Neural progenitor cell (in vitro differentiated cells): ENCODE results near the gene HIBADH.

Experiments used
- EZH2 ChIP-seq: fragments of 200-600 bp; sonication (generic); IDR thresholded peaks from 2 replicates; pipeline ENCODE4 v1.6.1; 2017; ENCODE audit warnings: antibody characterized with exemption, mild to moderate bottlenecking, moderate library complexity
- EZH2phosphoT487 ChIP-seq: fragments of 200-600 bp; sonication (generic); IDR thresholded peaks from 2 replicates; pipeline ENCODE4 v1.6.1; 2017; ENCODE audit warnings: antibody characterized with exemption
- TF ChIP-seq, protein P1 (sequence below): fragments of 200-600 bp; sonication (generic); IDR thresholded peaks from 2 replicates; pipeline ENCODE4 v1.5.1; 2017; ENCODE audit warnings: antibody characterized with exemption, mild to moderate bottlenecking

DNA sequence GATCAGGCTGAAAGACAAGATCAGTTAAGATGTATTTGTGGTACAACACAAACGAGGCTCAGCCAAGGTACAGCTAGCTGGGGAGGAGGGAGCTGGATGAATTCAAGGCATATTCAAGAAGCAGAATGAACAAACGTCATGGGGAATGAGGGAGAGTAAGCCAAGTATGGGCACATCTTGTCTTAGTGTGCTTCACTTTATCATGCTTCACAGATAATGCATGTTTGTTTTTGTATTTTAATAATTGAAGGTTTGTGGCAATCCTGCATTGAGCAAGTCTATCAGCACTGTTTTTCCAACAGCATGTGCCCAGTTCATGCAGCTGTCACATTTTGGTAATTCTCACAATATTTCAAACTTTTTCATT lies 135.4 kb downstream of the HIBADH start:
- TF ChIP-seq, protein P1, sequence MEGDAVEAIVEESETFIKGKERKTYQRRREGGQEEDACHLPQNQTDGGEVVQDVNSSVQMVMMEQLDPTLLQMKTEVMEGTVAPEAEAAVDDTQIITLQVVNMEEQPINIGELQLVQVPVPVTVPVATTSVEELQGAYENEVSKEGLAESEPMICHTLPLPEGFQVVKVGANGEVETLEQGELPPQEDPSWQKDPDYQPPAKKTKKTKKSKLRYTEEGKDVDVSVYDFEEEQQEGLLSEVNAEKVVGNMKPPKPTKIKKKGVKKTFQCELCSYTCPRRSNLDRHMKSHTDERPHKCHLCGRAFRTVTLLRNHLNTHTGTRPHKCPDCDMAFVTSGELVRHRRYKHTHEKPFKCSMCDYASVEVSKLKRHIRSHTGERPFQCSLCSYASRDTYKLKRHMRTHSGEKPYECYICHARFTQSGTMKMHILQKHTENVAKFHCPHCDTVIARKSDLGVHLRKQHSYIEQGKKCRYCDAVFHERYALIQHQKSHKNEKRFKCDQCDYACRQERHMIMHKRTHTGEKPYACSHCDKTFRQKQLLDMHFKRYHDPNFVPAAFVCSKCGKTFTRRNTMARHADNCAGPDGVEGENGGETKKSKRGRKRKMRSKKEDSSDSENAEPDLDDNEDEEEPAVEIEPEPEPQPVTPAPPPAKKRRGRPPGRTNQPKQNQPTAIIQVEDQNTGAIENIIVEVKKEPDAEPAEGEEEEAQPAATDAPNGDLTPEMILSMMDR = no peak
- no peak for TF ChIP-seq EZH2
- TF ChIP-seq EZH2phosphoT487 = no peak
